GM21825 (cell line): ENCODE results near the gene PAIP2B.
"Not testable (repeated sequence)": the region's sequence is repeated elsewhere in the genome, so short reads cannot be mapped to it uniquely, and the experiment has no call there.

Experiments
- ATAC-seq: cut with Tn5 transposase; IDR thresholded peaks from one replicate; pipeline ENCODE4 v1.9.1; 2021; ENCODE audit warnings: mild to moderate bottlenecking, moderate library complexity; ENCODE audit not compliant: unreplicated experiment

PAIP2B gene

GRCh38 chr2:71220743-71221142 is 6.2 kb downstream of the PAIP2B start:
- no peak for ATAC-seq

GRCh38 chr2:71216501-71216900 is 10.4 kb downstream of the PAIP2B start:
- no peak for ATAC-seq

GRCh38 chr2:71215447-71215846 is 11.5 kb downstream of the PAIP2B start:
- no peak for ATAC-seq

DNA sequence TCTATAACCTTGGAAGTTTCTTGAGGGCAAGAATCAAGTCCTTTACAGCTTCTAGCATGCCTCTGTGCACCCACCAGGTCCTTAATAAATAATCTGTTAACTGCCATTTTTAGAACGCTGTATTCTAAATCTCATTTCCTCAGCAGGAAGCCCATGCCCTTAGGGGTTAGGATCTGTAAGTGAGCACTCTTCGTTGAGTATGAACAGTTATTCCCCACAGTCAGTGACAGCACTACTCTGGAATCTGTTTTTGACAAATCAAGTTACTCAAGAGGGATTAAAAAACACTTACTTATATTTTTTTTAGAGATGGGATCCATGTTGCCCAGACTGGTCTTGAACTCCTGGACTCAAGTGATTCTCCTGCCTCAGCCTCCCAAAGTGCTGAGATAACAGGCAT is 14.6 kb downstream of the PAIP2B start:
- ATAC-seq, result no peak

- ATAC-seq, result no peak
These were observed 16.6 kb downstream of the PAIP2B start for GRCh38 chr2:71210292-71210691.

- no peak for ATAC-seq
These were observed 18.1 kb downstream of the PAIP2B start for GRCh38 chr2:71208756-71209155.

- ATAC-seq, result no peak
These were observed 19.3 kb downstream of the PAIP2B start for GRCh38 chr2:71207601-71208000.

GRCh38 chr2:71206271-71206670 is 20.6 kb downstream of the PAIP2B start:
- no peak for ATAC-seq

- ATAC-seq, result no peak
These were observed 35.3 kb downstream of the PAIP2B start for GRCh38 chr2:71191570-71191943.

DNA sequence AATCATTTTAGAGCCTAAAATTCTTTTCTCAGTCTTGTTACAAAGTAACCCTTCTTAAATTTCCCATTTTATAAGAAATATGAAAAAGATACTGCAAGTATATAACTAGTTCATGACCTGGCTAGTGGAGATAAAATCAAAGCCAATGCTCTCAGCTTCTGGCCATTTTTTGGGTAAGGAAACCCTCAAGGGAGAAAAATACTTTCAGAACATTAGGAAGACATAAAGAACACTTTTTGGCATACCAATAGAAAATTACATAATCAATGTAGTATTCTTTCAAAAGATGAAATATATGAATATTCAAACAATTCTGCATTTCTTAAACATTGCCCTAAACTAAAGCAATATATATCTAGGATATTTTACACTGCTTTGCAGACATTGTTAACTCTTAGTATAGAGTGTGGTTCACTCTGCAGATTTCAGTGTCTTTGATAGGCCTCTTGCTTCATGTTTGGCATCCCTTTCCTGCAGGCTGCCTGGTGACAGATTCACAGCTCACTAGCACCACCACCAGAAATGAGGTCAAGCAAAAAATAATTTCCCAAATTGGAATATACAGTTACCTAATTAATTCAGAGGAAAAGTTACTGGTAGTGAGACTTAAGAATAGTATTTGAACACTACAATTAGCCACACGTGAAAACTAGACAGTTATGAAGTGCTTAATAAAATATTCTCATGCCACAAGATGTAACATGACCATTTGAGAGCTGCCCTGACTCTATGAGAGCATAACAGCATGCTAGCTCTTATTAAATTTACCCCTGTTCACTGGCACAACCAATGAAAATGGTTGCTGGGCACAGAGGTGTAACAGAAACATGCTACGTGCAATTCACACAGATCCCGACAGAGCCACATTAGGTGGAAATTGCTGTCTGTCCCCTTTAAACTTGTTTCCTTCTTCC is 36.0 kb downstream of the PAIP2B start:
- no peak for ATAC-seq

DNA sequence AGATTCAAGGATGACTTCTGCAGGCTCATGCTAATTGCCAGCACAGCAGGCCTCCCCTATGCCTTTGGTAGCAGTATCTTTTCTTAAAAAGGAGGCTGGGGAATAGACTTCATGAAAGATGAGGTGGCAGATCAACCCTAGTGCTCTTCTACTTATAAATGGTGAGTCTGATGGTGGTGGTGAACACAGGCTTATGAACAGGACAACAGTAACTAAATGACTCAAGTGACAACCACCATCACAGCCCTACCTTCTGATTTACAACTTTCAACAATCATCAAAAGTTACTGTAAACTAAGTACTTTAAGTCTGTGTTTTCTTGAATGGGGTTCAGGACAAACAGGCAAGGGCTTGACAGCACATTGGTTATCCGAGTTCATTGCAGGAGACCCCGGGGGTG is 39.3 kb downstream of the PAIP2B start:
- no peak for ATAC-seq

DNA sequence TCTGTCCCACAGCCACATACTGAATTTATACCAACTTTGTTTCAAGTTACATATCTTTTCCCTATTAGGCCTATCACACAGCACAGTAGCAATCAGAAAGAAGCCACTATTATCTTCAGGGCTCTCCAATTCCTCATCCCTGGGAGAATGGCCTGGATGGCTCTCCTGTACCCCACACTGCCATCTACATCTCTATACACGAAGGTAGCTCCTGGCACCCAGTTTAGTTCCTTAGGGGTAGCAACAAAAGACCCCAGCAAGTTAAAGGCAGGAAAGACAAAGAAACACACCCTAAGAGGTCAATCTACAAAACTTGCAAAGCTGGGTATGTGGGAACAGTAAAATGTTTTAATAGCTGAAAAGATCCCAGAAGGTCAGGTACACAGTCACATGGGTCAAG is 39.9 kb downstream of the PAIP2B start:
- ATAC-seq, result no peak

DNA sequence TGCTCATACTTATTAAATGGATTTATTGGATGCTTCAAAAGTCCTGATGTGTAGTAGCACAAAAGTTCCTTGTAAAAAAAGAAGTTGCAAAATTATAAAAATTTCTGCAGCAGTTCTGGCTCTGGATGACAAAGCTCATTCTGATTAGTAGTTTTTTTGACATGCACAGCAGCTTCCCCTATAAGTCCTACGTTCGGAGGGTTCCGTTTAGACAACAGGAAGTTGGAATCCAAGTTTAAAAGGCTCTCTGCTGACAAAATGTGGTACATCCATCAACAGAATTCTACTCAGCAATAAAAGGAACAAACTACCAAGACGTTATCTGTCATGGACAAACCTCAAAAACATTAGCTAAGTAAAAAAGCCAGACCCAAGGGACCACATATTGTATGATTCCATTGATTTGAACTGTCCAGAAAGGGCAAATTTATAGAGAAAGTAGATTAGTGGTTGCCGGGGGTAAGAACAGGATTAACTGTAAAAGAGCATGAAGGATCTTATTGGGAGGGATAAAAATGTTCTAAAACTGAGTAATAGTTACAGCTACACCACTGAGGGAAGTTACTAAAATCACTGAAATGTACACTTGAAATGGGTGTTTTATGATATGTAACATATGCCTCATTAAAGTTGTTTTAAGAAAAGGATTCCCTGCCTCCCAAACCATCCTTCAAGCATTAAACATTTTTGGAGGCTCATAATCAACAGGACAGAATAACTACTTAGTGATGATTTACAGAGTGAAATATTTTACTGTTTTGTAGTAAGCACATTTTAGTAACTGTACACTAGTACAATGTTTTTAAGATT is 43.4 kb downstream of the PAIP2B start:
- not testable (repeated sequence) for ATAC-seq

- no peak for ATAC-seq
These were observed 45.6 kb downstream of the PAIP2B start for GRCh38 chr2:71181316-71181715.

GRCh38 chr2:71178836-71179235 is 48.1 kb downstream of the PAIP2B start:
- not testable (repeated sequence) for ATAC-seq

GRCh38 chr2:71174207-71174606 is 52.7 kb downstream of the PAIP2B start:
- ATAC-seq, result no peak

- ATAC-seq, result no peak
These were observed 53.8 kb downstream of the PAIP2B start for GRCh38 chr2:71173096-71173495.

GRCh38 chr2:71166812-71167211 is 60.1 kb downstream of the PAIP2B start:
- ATAC-seq, result no peak

GRCh38 chr2:71157124-71157793 is 69.6 kb downstream of the PAIP2B start:
- ATAC-seq, result no peak

DNA sequence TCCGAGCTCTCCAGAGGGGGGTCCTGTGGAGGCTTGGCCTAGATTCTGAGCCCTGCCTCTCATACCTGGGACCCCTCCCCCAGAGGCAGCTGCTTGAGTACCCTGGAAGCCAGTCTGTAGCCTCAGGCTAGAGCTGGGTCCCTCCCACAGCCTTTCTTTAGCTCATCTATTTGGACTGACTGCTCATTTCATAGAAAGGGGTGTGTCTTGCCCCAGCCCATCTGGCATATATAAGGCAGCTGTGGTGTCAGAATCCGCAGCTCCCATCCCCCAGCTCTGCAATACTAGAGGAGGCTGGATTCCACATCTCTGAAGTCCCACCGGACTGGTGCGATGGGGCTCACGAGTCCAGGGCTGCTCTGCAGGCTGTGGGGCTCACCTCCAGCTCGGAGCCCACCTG is 70.3 kb downstream of the PAIP2B start:
- ATAC-seq, result no peak

- no peak for ATAC-seq
These were observed 71.1 kb downstream of the PAIP2B start for GRCh38 chr2:71155846-71156245.
